ENCODE results near the gene LEMD3. TPM values are rescaled to one million over a fixed set of nuclear protein-coding genes. Genes with fewer than 3 reads are reported as not detected.

LEMD3 gene
- total RNA-seq, 1 donor from 2014 or later, result 31.9 TPM

- no peak for DNase-seq
- intact Hi-C loops (cut with DNase I), result no loop called here
- H3K4me1 ChIP-seq, result peaks cover 4% of the 10 kb centered on the region
Observed at GRCh38 chr12:65293735-65294134, 124.4 kb downstream of the LEMD3 start.

GRCh38 chr12:65294641-65295262 is 125.4 kb downstream of the LEMD3 start:
- TF ChIP-seq CTCF (IDR thresholded peaks at IDR 0.05), result no peak
- Histone ChIP-seq H3K9me3 (no peaks in the 10 kb centered on the region), H3K27me3 (ENCODE audit: low read depth) (no peaks in the 10 kb centered on the region), H3K27ac (no peak overlapping the region), H3K36me3 (no peaks in the 10 kb centered on the region), H3K4me3 (no peak overlapping the region), H3K4me1 (peaks cover 4% of the 10 kb centered on the region)
- no peak for DNase-seq
- intact Hi-C loops (cut with DNase I), result no loop called here
- no peak for ATAC-seq

More at GRCh38 chr12:65293735-65294134, 124.4 kb downstream of the LEMD3 start:
- H3K9me3 ChIP-seq, result no peaks in the 10 kb centered on the region
- TF ChIP-seq CTCF (IDR thresholded peaks at IDR 0.05), result no peak
- no peak for ATAC-seq
- H3K4me3 ChIP-seq, result no peak overlapping the region
- no peaks in the 10 kb centered on the region for H3K27me3 ChIP-seq (ENCODE audit: low read depth)
- no peak overlapping the region for H3K27ac ChIP-seq
- H3K36me3 ChIP-seq, result no peaks in the 10 kb centered on the region

- H3K4me3 ChIP-seq, result no peak overlapping the region
- no peaks in the 10 kb centered on the region for H3K27me3 ChIP-seq (ENCODE audit: low read depth)
- H3K36me3 ChIP-seq, result no peaks in the 10 kb centered on the region
- intact Hi-C loops (cut with DNase I), result no loop called here
- peaks cover 4% of the 10 kb centered on the region for H3K4me1 ChIP-seq
- ATAC-seq, result no peak
- no peak overlapping the region for H3K27ac ChIP-seq
- DNase-seq, result no peak
- no peaks in the 10 kb centered on the region for H3K9me3 ChIP-seq
- no peak for TF ChIP-seq CTCF (IDR thresholded peaks at IDR 0.05)
Observed at GRCh38 chr12:65296508-65297265, 127.3 kb downstream of the LEMD3 start.

Other genes starting within 250 kb of the LEMD3 start
- 97.0 TPM for gene WIF1, start 48.3 kb upstream of the LEMD3 start, total RNA-seq
- gene MSRB3, start 109.1 kb downstream of the LEMD3 start, total RNA-seq, result 47.3 TPM